ENCODE data around the gene TBX10.

Gene TBX10

GRCh38 chr11:67609316-67609715, 30.2 kb downstream of the TBX10 start:
- H3K9me2 ChIP-seq (replicated peaks; ENCODE audit: control insufficient read depth, low read length): no peaks in the 10 kb centered on the region
- H3K79me2 ChIP-seq (ENCODE audit: control insufficient read depth, low read length): peaks cover 25% of the 10 kb centered on the region
- no peak overlapping the region for H3K27ac ChIP-seq (ENCODE audit: low read depth, low read length)
- H3K4me1 ChIP-seq (ENCODE audit: control insufficient read depth, low read length): peaks cover 39% of the 10 kb centered on the region
- no peak for TF ChIP-seq CTCF (IDR thresholded peaks at IDR 0.05; ENCODE audit: low read depth, low read length, poor library complexity, severe bottlenecking)
- TF ChIP-seq EZH2phosphoT487 (IDR thresholded peaks at IDR 0.05; ENCODE audit: borderline replicate concordance, low read length): no peak
- H3F3A ChIP-seq (ENCODE audit: control insufficient read depth, insufficient read depth): no peaks in the 10 kb centered on the region; the same call in 1 of the 2 replicates
- H3K36me3 ChIP-seq (ENCODE audit: control insufficient read depth, low read length): peaks cover 52% of the 10 kb centered on the region
- no peak overlapping the region for H3K4me2 ChIP-seq (ENCODE audit: low read length)
- H3K9me3 ChIP-seq (ENCODE audit: control insufficient read depth, insufficient read depth, low read length): no peaks in the 10 kb centered on the region
- no peaks in the 10 kb centered on the region for H4K20me1 ChIP-seq (ENCODE audit: control insufficient read depth, insufficient read depth, low read depth, low read length)
- no peaks in the 10 kb centered on the region for H3K27me3 ChIP-seq (ENCODE audit: control insufficient read depth, low read length)
- no peak overlapping the region for H3K4me3 ChIP-seq (ENCODE audit: low read length)

- Histone ChIP-seq H3K4me3 (ENCODE audit: low read length) (no peak overlapping the region), H3K27me3 (ENCODE audit: control insufficient read depth, low read length) (no peaks in the 10 kb centered on the region), H3K4me1 (ENCODE audit: control insufficient read depth, low read length) (peaks cover 30% of the 10 kb centered on the region), H3K9me3 (ENCODE audit: control insufficient read depth, insufficient read depth, low read length) (no peaks in the 10 kb centered on the region), H3K27ac (ENCODE audit: low read depth, low read length) (no peak overlapping the region), H3K79me2 (ENCODE audit: control insufficient read depth, low read length) (peaks cover 25% of the 10 kb centered on the region), H3K36me3 (ENCODE audit: control insufficient read depth, low read length) (peaks cover 50% of the 10 kb centered on the region), H3K4me2 (ENCODE audit: low read length) (no peak overlapping the region; the same call in 1 of the 2 replicates), H3K9me2 (replicated peaks; ENCODE audit: control insufficient read depth, low read length) (no peaks in the 10 kb centered on the region), H3F3A (ENCODE audit: control insufficient read depth, insufficient read depth) (no peaks in the 10 kb centered on the region; the same call in 1 of the 2 replicates), H4K20me1 (ENCODE audit: control insufficient read depth, insufficient read depth, low read depth, low read length) (no peaks in the 10 kb centered on the region)
- no peak for TF ChIP-seq EZH2phosphoT487 (IDR thresholded peaks at IDR 0.05; ENCODE audit: borderline replicate concordance, low read length)
- TF ChIP-seq CTCF (IDR thresholded peaks at IDR 0.05; ENCODE audit: low read depth, low read length, poor library complexity, severe bottlenecking): no peak
Observed at GRCh38 chr11:67608486-67608885, 31.1 kb downstream of the TBX10 start.

GRCh38 chr11:67607507-67607906, 32.1 kb downstream of the TBX10 start:
- Histone ChIP-seq H3K4me2 (ENCODE audit: low read length) (peak overlapping the region; percentile 87), H3K79me2 (ENCODE audit: control insufficient read depth, low read length) (peaks cover 25% of the 10 kb centered on the region), H3K27me3 (ENCODE audit: control insufficient read depth, low read length) (no peaks in the 10 kb centered on the region), H3K4me1 (ENCODE audit: control insufficient read depth, low read length) (peaks cover 22% of the 10 kb centered on the region), H3K9me3 (ENCODE audit: control insufficient read depth, insufficient read depth, low read length) (no peaks in the 10 kb centered on the region), H4K20me1 (ENCODE audit: control insufficient read depth, insufficient read depth, low read depth, low read length) (no peaks in the 10 kb centered on the region), H3F3A (ENCODE audit: control insufficient read depth, insufficient read depth) (no peaks in the 10 kb centered on the region), H3K36me3 (ENCODE audit: control insufficient read depth, low read length) (peaks cover 41% of the 10 kb centered on the region), H3K27ac (ENCODE audit: low read depth, low read length) (no peak overlapping the region), H3K9me2 (replicated peaks; ENCODE audit: control insufficient read depth, low read length) (no peaks in the 10 kb centered on the region), H3K4me3 (ENCODE audit: low read length) (peak overlapping the region; percentile 88)
- TF ChIP-seq EZH2phosphoT487 (IDR thresholded peaks at IDR 0.05; ENCODE audit: borderline replicate concordance, low read length): no peak
- TF ChIP-seq CTCF (IDR thresholded peaks at IDR 0.05; ENCODE audit: low read depth, low read length, poor library complexity, severe bottlenecking): no peak
